HTERT RPE-1 (cell line): Measurements from ENCODE around the gene POGLUT2.
"Not testable (repeated sequence)": the region's sequence is repeated elsewhere in the genome, so short reads cannot be mapped to it uniquely, and the experiment has no call there.

Experiments used
- in situ Hi-C: fragments of 300-500 bp; cut with MboI; formaldehyde crosslinking; loops from 4 replicates; pipeline ENCODE4 v1.14.3; 2020; ENCODE audit warnings: low sequenced_read_pairs

The POGLUT2 gene

GRCh38 chr13:102807699-102808098, 8.9 kb upstream of the POGLUT2 start:
- in situ Hi-C loops: no loop called here

GRCh38 chr13:102805680-102806079, 6.9 kb upstream of the POGLUT2 start:
- in situ Hi-C loops: no loop called here

DNA sequence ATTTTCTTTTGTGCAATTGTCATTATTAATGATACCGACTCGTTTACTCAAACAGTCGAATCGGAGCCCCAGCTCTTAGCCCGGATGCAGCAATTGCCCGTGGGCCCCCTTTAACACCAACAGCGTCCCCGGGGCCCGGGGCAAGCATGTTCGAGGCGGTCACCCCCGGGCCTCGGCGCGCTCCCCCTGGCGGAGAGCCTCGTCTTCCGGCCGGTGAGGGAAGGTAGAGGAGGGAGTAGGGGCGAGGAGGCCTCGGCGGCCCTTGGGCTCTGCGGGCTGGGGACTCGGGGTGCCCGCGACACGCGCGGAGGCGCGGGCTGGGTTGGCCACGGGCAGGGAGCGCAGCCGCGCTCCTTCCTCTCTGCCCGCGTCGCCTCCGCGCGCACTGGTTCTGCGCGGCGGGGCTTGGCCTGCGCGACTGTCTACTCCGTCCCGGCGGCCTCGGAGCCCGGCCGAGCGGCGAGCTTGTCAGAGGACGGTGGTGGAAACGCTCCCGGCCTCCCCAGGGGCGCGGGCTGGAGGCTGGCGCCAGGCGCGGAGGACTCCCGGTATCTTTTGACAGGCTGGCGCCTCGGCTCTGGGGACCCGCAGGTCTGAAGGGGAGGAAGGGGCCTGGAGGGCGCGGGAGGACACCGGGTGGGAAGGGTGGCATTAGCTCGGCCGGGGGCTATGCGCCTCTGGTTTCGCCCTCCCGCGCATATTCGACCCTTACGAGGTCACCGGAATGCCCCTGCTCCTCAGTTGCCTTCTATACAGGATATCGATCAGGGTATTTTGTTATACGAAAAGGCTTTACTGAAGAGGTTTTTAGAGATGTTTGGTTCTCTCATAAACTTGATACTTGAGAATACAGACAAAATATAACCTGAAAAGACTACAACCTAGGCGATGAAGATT, 1.6 kb upstream of the POGLUT2 start:
- in situ Hi-C loops: no loop called here

DNA sequence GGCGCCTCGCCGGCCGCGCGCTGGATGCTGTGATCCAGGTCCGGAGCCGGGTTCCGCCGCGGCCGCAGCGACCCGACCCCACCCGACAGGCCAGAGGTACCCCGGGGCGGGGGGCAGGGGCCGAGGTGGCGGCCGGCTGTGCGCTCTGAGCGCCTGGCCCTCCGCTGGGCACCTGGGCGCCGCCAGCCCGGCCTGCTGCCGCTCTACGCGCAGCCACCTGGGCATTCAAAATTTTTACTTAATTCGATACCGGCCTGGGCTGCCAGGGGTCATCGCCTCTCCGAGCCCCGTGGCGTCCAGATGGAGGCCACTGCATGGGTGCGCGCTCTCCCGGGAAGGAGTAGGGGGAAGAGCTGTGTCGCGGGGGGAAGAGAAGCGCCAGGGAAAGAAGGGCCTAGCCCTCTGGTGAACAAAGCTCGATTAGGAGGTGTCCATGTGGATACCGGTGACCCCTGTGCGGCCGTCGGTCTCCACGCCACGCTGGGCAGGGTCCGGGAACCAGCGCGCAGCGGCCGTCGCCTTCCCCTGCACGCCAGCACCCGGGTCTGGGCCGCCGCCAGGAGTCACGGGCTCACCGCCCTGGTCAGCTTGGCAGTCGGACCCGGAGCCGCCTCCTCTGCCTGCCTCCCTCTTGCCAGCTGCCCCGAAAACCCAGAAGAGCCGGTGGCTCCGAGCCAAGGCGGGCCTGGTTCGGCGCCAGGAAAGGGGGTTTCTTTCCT, 809 bp upstream of the POGLUT2 start:
- in situ Hi-C loops: no loop called here

DNA sequence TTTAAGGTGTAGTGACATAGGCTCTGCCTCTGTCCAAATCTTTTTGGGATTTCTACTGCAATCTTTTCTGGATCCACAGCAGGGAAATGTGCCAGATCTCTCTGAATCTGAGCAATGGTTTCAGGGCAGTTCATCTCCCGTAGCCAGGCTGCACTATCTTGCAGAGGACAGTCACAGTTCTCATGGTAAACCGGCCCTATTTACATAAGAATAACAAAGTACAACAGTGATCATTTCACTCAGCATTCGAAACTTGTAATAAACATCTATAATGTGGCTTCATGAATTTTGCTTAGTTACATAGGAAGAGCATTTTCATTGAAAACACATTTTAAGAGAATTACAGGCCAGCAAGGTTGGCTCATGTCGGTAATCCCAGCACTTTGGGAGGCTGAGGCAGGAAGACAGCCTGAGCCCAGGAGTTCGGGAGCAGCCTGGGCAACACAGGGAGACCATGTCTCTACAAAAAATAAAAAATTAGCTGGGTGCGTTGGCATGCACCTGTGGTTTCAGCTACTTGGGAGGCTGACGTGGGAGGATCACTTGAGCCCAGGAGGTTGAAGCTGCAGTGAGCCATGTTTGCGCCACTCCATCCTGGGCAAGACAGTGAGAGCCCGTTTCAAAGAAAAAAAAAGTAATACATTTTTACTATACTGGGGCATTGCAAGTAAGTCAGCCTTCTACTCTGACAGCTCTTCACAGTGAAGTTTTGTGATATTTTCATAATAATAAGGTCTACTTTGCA, 5.0 kb downstream of the POGLUT2 start:
- in situ Hi-C loops: no loop called here

- in situ Hi-C loops: no loop called here
Measured at GRCh38 chr13:102792396-102792795, 6.4 kb downstream of the POGLUT2 start.

GRCh38 chr13:102788683-102789082, 10.1 kb downstream of the POGLUT2 start:
- in situ Hi-C loops: no loop called here

DNA sequence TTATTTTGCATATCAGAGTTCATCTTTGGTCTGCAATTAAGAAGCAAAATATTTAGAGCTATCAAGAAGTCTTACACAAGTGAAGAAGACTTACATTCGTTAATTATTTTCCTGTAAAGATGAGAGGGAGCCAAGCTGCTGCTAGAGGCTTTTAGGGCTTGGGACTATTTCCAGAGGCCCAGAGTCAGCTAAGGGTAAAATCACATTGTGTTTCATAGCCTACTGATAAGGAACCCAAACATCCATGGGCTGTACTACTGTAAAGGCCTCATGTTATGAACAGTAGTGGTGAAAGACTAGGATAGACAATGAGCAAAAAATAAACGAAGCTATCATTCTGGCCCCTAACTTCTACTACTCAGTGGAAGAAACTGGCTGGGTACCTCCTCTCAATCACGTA, 14.3 kb downstream of the POGLUT2 start:
- in situ Hi-C loops: no loop called here

- in situ Hi-C loops: no loop called here
Measured at GRCh38 chr13:102781591-102781990, 17.2 kb downstream of the POGLUT2 start.

DNA sequence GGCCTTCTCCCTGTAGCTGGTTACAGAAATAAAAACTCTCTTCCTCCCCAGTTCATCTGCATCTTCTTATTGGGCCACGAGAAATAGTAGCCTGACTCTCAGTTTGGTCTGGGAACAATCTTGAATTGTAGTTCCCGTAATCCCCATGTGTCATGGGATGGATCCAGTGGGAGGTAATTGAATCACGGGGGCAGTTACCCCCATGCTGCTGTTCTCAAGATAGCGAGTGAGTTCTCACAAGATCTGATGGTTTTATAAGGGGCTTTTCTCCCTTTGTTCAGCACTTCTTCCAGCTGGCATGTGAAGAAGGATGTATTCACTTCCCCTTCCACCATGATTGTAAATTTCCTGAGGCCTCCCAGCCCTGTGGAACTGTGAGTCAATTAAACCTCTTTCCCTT, 18.1 kb downstream of the POGLUT2 start:
- in situ Hi-C loops: not testable (repeated sequence)

GRCh38 chr13:102779436-102780159, 19.2 kb downstream of the POGLUT2 start:
- in situ Hi-C loops: no loop called here

- in situ Hi-C loops: no loop called here
Measured at GRCh38 chr13:102777736-102778135, 21.0 kb downstream of the POGLUT2 start.

GRCh38 chr13:102776271-102776670, 22.5 kb downstream of the POGLUT2 start:
- in situ Hi-C loops: no loop called here

DNA sequence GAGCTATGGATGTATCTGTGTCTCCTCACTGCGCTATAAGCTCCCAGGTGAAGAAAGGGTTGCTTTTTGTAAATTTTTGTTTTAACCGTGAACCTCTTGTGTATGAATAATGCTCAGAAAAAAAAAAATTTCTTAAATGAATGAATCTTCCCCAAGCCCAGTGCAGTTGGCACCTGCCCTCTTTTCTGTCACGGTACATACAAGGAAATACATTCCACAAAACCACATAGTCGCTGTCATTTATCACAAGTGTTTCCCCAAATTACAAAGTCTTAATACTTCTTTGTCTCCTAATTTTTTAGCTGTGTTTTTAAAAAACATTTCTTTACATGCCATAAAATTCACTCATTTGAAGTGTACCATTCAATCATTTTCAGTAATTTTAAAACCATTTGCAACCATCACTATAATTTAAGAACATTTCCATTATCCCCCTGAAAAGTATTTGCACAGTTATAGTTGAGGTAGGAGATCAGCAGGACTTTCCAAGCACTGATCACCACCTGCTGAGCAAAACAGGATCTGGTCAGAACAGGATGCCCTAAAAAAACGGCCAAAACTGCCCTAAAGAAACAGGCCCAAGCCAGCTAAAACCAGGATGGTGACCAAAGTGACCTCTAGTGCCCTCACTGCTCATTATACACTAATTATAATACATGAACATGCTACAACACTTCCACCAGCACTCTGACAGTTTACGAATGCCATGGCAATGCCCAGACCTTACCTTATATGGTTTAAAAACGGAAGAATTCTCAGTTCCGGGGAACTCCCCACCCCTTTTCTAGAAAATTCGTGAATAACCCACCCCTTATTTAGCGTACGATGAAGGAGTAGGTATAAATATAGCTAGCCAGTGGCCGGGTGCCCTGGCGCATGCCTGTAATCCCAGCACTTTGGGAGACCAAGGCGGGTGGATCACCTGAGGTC, 23.9 kb downstream of the POGLUT2 start:
- in situ Hi-C loops: no loop called here

DNA sequence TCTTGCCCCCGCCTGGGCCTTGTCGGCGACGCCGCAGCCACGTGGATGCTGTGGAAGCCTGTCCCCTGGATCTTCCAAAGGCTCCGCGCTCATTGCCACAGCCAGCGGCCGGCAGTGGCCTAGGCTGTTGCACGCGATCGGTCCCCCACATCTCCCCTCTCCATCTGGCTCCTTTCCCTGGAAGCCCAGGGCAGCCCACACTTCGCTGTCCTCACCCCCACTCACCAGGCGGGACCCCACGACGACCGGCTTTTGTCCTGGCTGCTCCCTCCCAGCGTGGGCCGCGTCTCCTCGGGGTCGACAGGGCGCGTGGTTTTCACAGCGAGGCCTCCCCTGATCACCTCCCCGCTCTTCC, 24.6 kb downstream of the POGLUT2 start:
- in situ Hi-C loops: no loop called here

DNA sequence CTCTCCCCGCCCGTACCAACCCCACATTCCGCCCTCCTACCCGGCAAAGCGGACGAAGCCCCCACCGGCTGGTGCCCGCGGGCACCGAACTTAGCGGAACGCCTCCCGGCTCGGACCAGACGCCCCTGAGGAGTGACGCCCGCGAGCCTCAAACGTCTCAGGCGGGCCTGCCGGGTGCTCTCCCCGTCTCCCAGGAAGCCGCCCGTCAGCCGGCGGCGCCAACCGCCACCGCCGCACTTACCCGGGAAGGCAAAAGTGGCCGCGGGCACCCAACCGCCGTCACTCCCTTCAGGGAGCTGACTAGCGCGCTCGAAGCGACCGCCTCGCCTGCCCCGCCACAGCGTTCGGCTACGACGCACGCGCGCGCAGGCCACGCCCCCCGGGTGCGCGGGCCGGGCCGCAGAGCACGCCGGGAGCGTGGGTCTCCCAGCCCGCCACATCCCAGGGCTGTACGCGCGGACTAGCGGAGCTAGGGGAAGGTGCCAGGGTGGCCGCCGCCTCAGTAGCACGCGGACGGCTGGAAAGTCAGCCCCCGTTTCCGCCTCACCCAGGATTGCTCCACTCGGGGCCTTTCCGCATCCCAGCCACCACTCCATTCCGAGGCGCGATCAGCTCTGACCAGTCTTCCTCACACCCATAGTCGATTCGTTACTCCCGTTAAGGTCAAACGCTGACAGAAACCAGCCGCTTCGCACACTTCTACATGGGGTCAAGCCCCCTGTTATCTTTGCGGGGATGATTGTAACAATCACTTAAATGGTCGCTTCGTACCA, 25.1 kb downstream of the POGLUT2 start, which contains the start of gene TEX30:
TSS of gene TEX30 (minus strand) at position 346 of the 773 bp plus-strand sequence. CDS start 3,760 bp downstream, outside the sequence.
- in situ Hi-C loops: no loop called here

GRCh38 chr13:102772042-102772425, 26.7 kb downstream of the POGLUT2 start:
- in situ Hi-C loops: no loop called here

- in situ Hi-C loops: no loop called here
Measured at GRCh38 chr13:102771298-102772041, 27.3 kb downstream of the POGLUT2 start.
